ENCODE data around the gene UVRAG. TPM values are rescaled to one million over a fixed set of nuclear protein-coding genes. Genes with fewer than 3 reads are reported as not detected.

Gene UVRAG
- total and polyA plus RNA-seq, 5 donors from 2014 or later, result 13.7 to 37.2 (median 16.6) TPM

- Mint-ChIP-seq H3K9me3 (no peaks in the 10 kb centered on the region), H3K27me3 (peaks cover 6% of the 10 kb centered on the region), H3K27ac (no peak overlapping the region), H3K4me1 (no peaks in the 10 kb centered on the region), H3K36me3 (no peaks in the 10 kb centered on the region), H3K4me3 (no peak overlapping the region)
- Histone ChIP-seq H3K4me1 (ENCODE audit: control insufficient read depth, insufficient read depth, low read length, poor library complexity, severe bottlenecking) (no peaks in the 10 kb centered on the region), H3K27ac (ENCODE audit: insufficient read depth, low read length, poor library complexity, severe bottlenecking) (no peak overlapping the region), H3K4me3 (ENCODE audit: low read depth, low read length) (no peak overlapping the region), H3K9me3 (ENCODE audit: control insufficient read depth in 2 of 2, low read length in 2 of 2) (no peaks in the 10 kb centered on the region), H3K36me3 (ENCODE audit: control insufficient read depth, insufficient read depth, low read length) (no peaks in the 10 kb centered on the region), H3K27me3 (ENCODE audit: control insufficient read depth, insufficient read depth, low read length) (no peaks in the 10 kb centered on the region)
- DNase-seq (no peak), ATAC-seq (ENCODE audit: low read depth in 2 of 2) (no peak)
Measured at GRCh38 chr11:76181371-76181770, 366.4 kb downstream of the UVRAG start.

GRCh38 chr11:76184551-76184993, 369.6 kb downstream of the UVRAG start:
- Histone ChIP-seq H3K27ac (ENCODE audit: insufficient read depth, low read length, poor library complexity, severe bottlenecking) (no peak overlapping the region), H3K36me3 (ENCODE audit: control insufficient read depth, insufficient read depth, low read length) (no peaks in the 10 kb centered on the region), H3K4me1 (ENCODE audit: control insufficient read depth, insufficient read depth, low read length, poor library complexity, severe bottlenecking) (no peaks in the 10 kb centered on the region), H3K4me3 (ENCODE audit: low read depth, low read length) (no peak overlapping the region), H3K27me3 (ENCODE audit: control insufficient read depth, insufficient read depth, low read length) (no peaks in the 10 kb centered on the region), H3K9me3 (ENCODE audit: control insufficient read depth in 2 of 2, low read length in 2 of 2) (no peaks in the 10 kb centered on the region)
- Mint-ChIP-seq H3K27me3 (peaks cover 2% of the 10 kb centered on the region), H3K27ac (no peak overlapping the region), H3K4me1 (no peaks in the 10 kb centered on the region), H3K4me3 (no peak overlapping the region), H3K9me3 (no peaks in the 10 kb centered on the region), H3K36me3 (no peaks in the 10 kb centered on the region)
- no peak for DNase-seq
- ATAC-seq (ENCODE audit: low read depth in 2 of 2), result no peak

- Histone ChIP-seq H3K27me3 (ENCODE audit: control insufficient read depth, insufficient read depth, low read length) (no peaks in the 10 kb centered on the region), H3K4me3 (ENCODE audit: low read depth, low read length) (no peak overlapping the region), H3K36me3 (ENCODE audit: control insufficient read depth, insufficient read depth, low read length) (no peaks in the 10 kb centered on the region), H3K4me1 (ENCODE audit: control insufficient read depth, insufficient read depth, low read length, poor library complexity, severe bottlenecking) (no peaks in the 10 kb centered on the region), H3K27ac (ENCODE audit: insufficient read depth, low read length, poor library complexity, severe bottlenecking) (no peak overlapping the region), H3K9me3 (ENCODE audit: control insufficient read depth in 2 of 2, low read length in 2 of 2) (no peaks in the 10 kb centered on the region)
- ATAC-seq (ENCODE audit: low read depth in 2 of 2) (no peak), DNase-seq (no peak)
- Mint-ChIP-seq H3K36me3 (no peaks in the 10 kb centered on the region), H3K27me3 (no peaks in the 10 kb centered on the region), H3K9me3 (no peaks in the 10 kb centered on the region), H3K4me3 (no peak overlapping the region), H3K27ac (no peak overlapping the region), H3K4me1 (no peaks in the 10 kb centered on the region)
Measured at GRCh38 chr11:76185511-76185910, 370.5 kb downstream of the UVRAG start.

GRCh38 chr11:76185931-76186401, 371.0 kb downstream of the UVRAG start:
- ATAC-seq (ENCODE audit: low read depth in 2 of 2) (no peak), DNase-seq (no peak)
- H3K27me3 ChIP-seq (ENCODE audit: control insufficient read depth, insufficient read depth, low read length), result no peaks in the 10 kb centered on the region
- H3K9me3 ChIP-seq (ENCODE audit: control insufficient read depth in 2 of 2, low read length in 2 of 2), result no peaks in the 10 kb centered on the region
- no peaks in the 10 kb centered on the region for H3K36me3 ChIP-seq (ENCODE audit: control insufficient read depth, insufficient read depth, low read length)
- H3K4me1 ChIP-seq (ENCODE audit: control insufficient read depth, insufficient read depth, low read length, poor library complexity, severe bottlenecking), result no peaks in the 10 kb centered on the region
- H3K27me3 Mint-ChIP-seq, result no peaks in the 10 kb centered on the region
- H3K4me1 Mint-ChIP-seq, result no peaks in the 10 kb centered on the region
- H3K27ac ChIP-seq (ENCODE audit: insufficient read depth, low read length, poor library complexity, severe bottlenecking), result no peak overlapping the region
- no peak overlapping the region for H3K4me3 Mint-ChIP-seq
- no peaks in the 10 kb centered on the region for H3K9me3 Mint-ChIP-seq
- H3K27ac Mint-ChIP-seq, result no peak overlapping the region
- H3K36me3 Mint-ChIP-seq, result no peaks in the 10 kb centered on the region
- no peak overlapping the region for H3K4me3 ChIP-seq (ENCODE audit: low read depth, low read length)

GRCh38 chr11:76186776-76187279, 371.8 kb downstream of the UVRAG start:
- H3K27me3 ChIP-seq (ENCODE audit: control insufficient read depth, insufficient read depth, low read length), result no peaks in the 10 kb centered on the region
- Mint-ChIP-seq H3K36me3 (no peaks in the 10 kb centered on the region), H3K4me3 (no peak overlapping the region), H3K27ac (peak overlapping the region in 1 of 3 donors; percentile 38), H3K9me3 (no peaks in the 10 kb centered on the region), H3K27me3 (no peaks in the 10 kb centered on the region), H3K4me1 (no peaks in the 10 kb centered on the region)
- no peaks in the 10 kb centered on the region for H3K9me3 ChIP-seq (ENCODE audit: control insufficient read depth in 2 of 2, low read length in 2 of 2)
- H3K36me3 ChIP-seq (ENCODE audit: control insufficient read depth, insufficient read depth, low read length), result no peaks in the 10 kb centered on the region
- DNase-seq (no peak), ATAC-seq (ENCODE audit: low read depth in 2 of 2) (no peak)
- no peak overlapping the region for H3K4me3 ChIP-seq (ENCODE audit: low read depth, low read length)
- H3K27ac ChIP-seq (ENCODE audit: insufficient read depth, low read length, poor library complexity, severe bottlenecking), result no peak overlapping the region
- H3K4me1 ChIP-seq (ENCODE audit: control insufficient read depth, insufficient read depth, low read length, poor library complexity, severe bottlenecking), result no peaks in the 10 kb centered on the region

- Histone ChIP-seq H3K4me1 (ENCODE audit: control insufficient read depth, insufficient read depth, low read length, poor library complexity, severe bottlenecking) (no peaks in the 10 kb centered on the region), H3K27ac (ENCODE audit: insufficient read depth, low read length, poor library complexity, severe bottlenecking) (no peak overlapping the region), H3K9me3 (ENCODE audit: control insufficient read depth in 2 of 2, low read length in 2 of 2) (no peaks in the 10 kb centered on the region), H3K27me3 (ENCODE audit: control insufficient read depth, insufficient read depth, low read length) (no peaks in the 10 kb centered on the region), H3K36me3 (ENCODE audit: control insufficient read depth, insufficient read depth, low read length) (no peaks in the 10 kb centered on the region), H3K4me3 (ENCODE audit: low read depth, low read length) (no peak overlapping the region)
- DNase-seq (no peak), ATAC-seq (ENCODE audit: low read depth in 2 of 2) (no peak)
- Mint-ChIP-seq H3K27ac (peak overlapping the region in 1 of 3 donors; percentile 61), H3K4me1 (no peaks in the 10 kb centered on the region), H3K36me3 (no peaks in the 10 kb centered on the region), H3K4me3 (peak overlapping the region in 1 of 4 donors; percentile 75), H3K9me3 (no peaks in the 10 kb centered on the region), H3K27me3 (no peaks in the 10 kb centered on the region)
Measured at GRCh38 chr11:76188873-76189272, 373.9 kb downstream of the UVRAG start.

GRCh38 chr11:76189682-76190081, 374.7 kb downstream of the UVRAG start:
- Histone ChIP-seq H3K27ac (ENCODE audit: insufficient read depth, low read length, poor library complexity, severe bottlenecking) (no peak overlapping the region), H3K36me3 (ENCODE audit: control insufficient read depth, insufficient read depth, low read length) (no peaks in the 10 kb centered on the region), H3K4me3 (ENCODE audit: low read depth, low read length) (no peak overlapping the region), H3K4me1 (ENCODE audit: control insufficient read depth, insufficient read depth, low read length, poor library complexity, severe bottlenecking) (no peaks in the 10 kb centered on the region), H3K27me3 (ENCODE audit: control insufficient read depth, insufficient read depth, low read length) (no peaks in the 10 kb centered on the region), H3K9me3 (ENCODE audit: control insufficient read depth in 2 of 2, low read length in 2 of 2) (no peaks in the 10 kb centered on the region)
- Mint-ChIP-seq H3K36me3 (no peaks in the 10 kb centered on the region), H3K4me3 (no peak overlapping the region), H3K9me3 (no peaks in the 10 kb centered on the region), H3K27ac (no peak overlapping the region), H3K4me1 (no peaks in the 10 kb centered on the region), H3K27me3 (no peaks in the 10 kb centered on the region)
- ATAC-seq (ENCODE audit: low read depth in 2 of 2) (no peak), DNase-seq (no peak)

GRCh38 chr11:76190376-76190775, 375.4 kb downstream of the UVRAG start:
- H3K27me3 Mint-ChIP-seq, result no peaks in the 10 kb centered on the region
- no peak for ATAC-seq (ENCODE audit: low read depth in 2 of 2)
- H3K36me3 ChIP-seq (ENCODE audit: control insufficient read depth, insufficient read depth, low read length), result no peaks in the 10 kb centered on the region
- H3K9me3 ChIP-seq (ENCODE audit: control insufficient read depth in 2 of 2, low read length in 2 of 2), result no peaks in the 10 kb centered on the region
- no peaks in the 10 kb centered on the region for H3K9me3 Mint-ChIP-seq
- no peaks in the 10 kb centered on the region for H3K36me3 Mint-ChIP-seq
- H3K4me1 Mint-ChIP-seq, result no peaks in the 10 kb centered on the region
- H3K4me3 ChIP-seq (ENCODE audit: low read depth, low read length), result no peak overlapping the region
- H3K4me1 ChIP-seq (ENCODE audit: control insufficient read depth, insufficient read depth, low read length, poor library complexity, severe bottlenecking), result no peaks in the 10 kb centered on the region
- no peaks in the 10 kb centered on the region for H3K27me3 ChIP-seq (ENCODE audit: control insufficient read depth, insufficient read depth, low read length)
- no peak overlapping the region for H3K27ac ChIP-seq (ENCODE audit: insufficient read depth, low read length, poor library complexity, severe bottlenecking)
- no peak for DNase-seq
- H3K4me3 Mint-ChIP-seq, result no peak overlapping the region
- H3K27ac Mint-ChIP-seq, result no peak overlapping the region

Data from CD4-positive, CD25-positive, alpha-beta regulatory T cell (primary cell).